Vagina (tissue), 2 donors: ENCODE data around the gene KCND1.

ENCODE experiments used
- POLR2A ChIP-seq, 2 donors: fragments of 450-650 bp; IDR thresholded peaks; one replicate each; pipeline ENCODE4 v1.6.1; 2017; ENCODE audit warnings: antibody characterized with exemption in 2 of 2, mild to moderate bottlenecking in 2 of 2, moderate library complexity in 2 of 2
- TF ChIP-seq, protein P1 (sequence below), 3 experiments: fragments of 450-650 bp in 2 of 3; fragments of 200-600 bp in 1 of 3; sonication (generic) in 1 of 3; IDR thresholded peaks; one replicate each; pipeline ENCODE4 v1.5.1; 2017 to 2019; ENCODE audit warnings: antibody characterized with exemption in 3 of 3, mild to moderate bottlenecking in 2 of 3, moderate library complexity in 2 of 3

DNA sequence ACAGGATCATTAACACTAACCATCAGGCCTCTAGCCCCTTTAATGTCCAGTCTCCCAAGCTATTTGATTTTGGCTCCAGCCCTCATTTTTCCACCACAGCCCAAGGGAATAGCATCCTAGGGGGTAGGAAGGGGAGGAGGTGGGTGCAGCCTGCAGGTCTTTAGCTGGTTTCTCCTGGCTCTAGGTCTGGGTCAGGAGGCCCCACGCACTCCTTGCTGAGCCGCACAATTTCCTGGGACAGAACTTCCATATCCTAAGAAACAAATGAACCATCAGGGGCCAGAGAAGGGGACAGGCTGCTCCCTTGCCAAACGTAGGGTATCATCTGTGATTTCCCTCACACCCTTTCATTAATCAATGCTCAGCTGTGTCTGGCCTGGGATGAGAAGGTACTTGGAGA lies 2.4 kb upstream of the KCND1 start:
- no peak for TF ChIP-seq POLR2A (IDR thresholded peaks at IDR 0.05)
- TF ChIP-seq, protein P1, sequence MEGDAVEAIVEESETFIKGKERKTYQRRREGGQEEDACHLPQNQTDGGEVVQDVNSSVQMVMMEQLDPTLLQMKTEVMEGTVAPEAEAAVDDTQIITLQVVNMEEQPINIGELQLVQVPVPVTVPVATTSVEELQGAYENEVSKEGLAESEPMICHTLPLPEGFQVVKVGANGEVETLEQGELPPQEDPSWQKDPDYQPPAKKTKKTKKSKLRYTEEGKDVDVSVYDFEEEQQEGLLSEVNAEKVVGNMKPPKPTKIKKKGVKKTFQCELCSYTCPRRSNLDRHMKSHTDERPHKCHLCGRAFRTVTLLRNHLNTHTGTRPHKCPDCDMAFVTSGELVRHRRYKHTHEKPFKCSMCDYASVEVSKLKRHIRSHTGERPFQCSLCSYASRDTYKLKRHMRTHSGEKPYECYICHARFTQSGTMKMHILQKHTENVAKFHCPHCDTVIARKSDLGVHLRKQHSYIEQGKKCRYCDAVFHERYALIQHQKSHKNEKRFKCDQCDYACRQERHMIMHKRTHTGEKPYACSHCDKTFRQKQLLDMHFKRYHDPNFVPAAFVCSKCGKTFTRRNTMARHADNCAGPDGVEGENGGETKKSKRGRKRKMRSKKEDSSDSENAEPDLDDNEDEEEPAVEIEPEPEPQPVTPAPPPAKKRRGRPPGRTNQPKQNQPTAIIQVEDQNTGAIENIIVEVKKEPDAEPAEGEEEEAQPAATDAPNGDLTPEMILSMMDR (IDR thresholded peaks at IDR 0.05): no peak
